Nucleus accumbens (tissue), 56 donors: ENCODE data around the gene OSBP2.
"Not testable (repeated sequence)": the region's sequence is repeated elsewhere in the genome, so short reads cannot be mapped to it uniquely, and the experiment has no call there.

ENCODE experiments used
- DNase-seq, 56 donors: peaks; one replicate each; lab custom pipeline; 2025; lab: John Stamatoyannopoulos, UW

Gene OSBP2

GRCh38 chr22:30754521-30754920 is 59.8 kb downstream of the OSBP2 start:
- no peak for DNase-seq

- DNase-seq = peak in 39 of 56 donors; percentile 11 to 77 (median 38)
These were observed 60.5 kb downstream of the OSBP2 start for GRCh38 chr22:30754971-30755758.

DNA sequence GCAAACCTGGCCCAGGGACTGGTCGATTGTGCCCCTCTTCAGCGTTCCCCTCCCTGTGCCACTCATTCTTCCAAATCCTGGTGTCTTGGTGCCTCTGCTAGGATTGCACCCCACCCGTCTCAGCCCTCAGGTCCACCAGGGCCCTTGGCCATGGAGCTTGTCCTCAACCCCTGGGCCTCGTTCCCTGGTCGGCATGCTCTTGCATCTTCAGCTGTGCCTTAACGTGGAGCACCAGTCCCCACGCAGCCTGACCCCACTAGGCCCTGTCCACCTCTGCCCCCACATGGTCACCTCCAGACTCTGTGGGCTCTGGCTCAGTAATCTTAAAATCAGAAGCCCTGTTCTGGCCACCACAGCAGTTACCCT is 61.1 kb downstream of the OSBP2 start:
- DNase-seq = no peak

DNA sequence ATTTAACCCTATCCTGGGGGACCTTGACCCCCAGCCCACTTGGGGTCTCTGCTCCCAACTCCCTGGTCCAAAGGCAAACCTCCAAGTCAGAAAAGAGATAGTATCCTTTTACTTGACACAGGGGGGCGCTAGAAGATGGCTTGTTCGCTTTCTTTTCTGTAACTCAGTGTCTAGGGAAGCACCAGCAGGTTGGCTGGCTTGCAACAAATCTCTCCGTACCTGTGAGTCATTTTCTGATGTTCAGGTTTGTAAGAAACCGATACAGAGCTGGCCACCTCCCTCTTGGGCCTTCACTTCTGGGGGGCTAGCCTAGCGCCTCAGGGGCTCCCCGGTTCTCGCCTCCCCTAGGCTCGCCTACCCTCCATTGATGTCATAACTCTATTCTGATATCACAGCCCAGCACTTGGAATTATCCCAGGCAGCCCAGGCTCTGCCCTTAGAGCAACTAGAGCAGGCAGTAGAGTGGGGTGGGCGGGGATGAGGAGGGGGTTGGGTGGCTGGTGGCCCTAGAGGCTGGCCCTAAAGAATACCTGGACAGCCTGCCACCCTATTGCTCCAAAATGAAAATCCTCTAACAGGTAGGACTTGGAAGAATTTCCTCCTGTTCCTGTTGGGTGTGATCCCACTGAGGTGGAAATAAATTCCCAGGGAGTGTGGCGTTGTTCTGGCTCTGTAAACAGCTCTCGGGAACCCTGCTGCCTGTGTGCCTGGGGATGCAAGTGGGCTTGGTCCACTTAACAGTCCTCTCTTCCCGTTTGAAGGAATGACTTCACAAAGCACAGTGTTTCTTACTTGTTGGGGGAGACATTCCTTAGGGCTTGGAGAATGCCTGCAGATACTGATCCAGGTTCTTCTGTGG is 69.4 kb downstream of the OSBP2 start:
- DNase-seq = peak in 29 of 56 donors; percentile 3 to 53 (median 18)

DNA sequence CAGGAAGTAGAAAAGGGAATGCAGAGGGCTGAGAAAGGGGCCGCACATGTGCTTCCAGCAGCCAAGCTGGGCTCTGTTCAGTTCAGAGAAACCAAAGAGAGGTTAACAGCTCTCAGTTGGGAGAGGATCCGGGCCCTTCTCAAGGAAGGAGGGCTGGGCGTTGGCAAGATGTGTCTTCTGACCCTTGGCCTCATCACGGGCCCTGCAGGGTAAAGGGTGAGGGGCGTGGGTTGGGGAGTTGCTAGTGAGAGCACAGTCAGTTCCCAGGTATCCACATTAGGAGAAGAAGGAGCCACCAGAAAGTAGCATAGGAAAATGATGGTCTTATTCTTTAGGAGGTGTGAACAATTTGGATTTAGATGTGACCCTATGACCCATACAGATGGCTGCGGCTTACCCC is 73.0 kb downstream of the OSBP2 start:
- no peak for DNase-seq

GRCh38 chr22:30770716-30771115 is 76.0 kb downstream of the OSBP2 start:
- DNase-seq = no peak

- DNase-seq = no peak
These were observed 79.2 kb downstream of the OSBP2 start for GRCh38 chr22:30773919-30774318.

GRCh38 chr22:30774566-30774965 is 79.9 kb downstream of the OSBP2 start:
- DNase-seq = no peak

DNA sequence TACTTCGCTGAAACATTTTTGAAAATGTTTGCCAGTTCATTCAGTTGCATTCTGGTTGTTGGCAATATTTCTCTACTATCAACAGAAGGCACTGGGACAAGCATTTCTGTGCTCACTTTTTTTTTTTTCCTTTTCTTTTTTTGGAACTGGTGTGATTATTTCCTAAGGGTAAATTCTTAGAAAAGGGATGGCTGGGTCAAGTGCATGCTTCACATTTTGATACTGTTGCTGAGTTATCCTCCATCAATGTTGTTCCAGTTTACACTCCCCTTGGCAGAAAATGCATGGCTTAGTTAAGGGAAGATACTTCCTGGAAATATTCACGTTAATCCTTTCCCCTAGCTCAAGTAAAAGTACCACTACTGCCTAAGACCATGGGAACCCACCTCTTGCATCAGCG is 81.8 kb downstream of the OSBP2 start:
- no peak for DNase-seq

- DNase-seq = not testable (repeated sequence)
These were observed 82.5 kb downstream of the OSBP2 start for GRCh38 chr22:30777146-30777545.

- peak in 2 of 56 donors; percentile 2 to 5 for DNase-seq
These were observed 82.9 kb downstream of the OSBP2 start for GRCh38 chr22:30777587-30777986.

GRCh38 chr22:30778261-30778660 is 83.6 kb downstream of the OSBP2 start:
- no peak for DNase-seq

- no peak for DNase-seq
These were observed 85.4 kb downstream of the OSBP2 start for GRCh38 chr22:30780026-30780425.

GRCh38 chr22:30781271-30781875 is 86.7 kb downstream of the OSBP2 start:
- DNase-seq = no peak

DNA sequence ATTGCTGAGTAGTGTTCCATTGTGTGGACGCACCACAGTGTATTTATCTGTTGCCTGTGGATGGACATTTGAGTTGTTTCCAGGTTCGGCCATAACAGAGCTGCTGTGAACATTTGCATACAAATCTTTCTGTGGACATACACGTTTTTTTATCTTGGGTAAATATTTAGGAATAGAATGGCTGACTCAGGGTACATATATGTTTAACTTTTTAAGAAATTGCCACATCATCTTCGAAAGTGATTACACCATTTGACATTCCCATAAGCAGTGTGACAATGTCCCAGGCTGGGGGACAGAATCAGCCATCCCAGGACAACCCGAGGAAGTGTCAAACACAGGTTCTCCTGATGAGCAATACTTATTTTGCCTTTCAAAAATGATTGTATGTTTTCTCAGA is 87.9 kb downstream of the OSBP2 start:
- DNase-seq = no peak

DNA sequence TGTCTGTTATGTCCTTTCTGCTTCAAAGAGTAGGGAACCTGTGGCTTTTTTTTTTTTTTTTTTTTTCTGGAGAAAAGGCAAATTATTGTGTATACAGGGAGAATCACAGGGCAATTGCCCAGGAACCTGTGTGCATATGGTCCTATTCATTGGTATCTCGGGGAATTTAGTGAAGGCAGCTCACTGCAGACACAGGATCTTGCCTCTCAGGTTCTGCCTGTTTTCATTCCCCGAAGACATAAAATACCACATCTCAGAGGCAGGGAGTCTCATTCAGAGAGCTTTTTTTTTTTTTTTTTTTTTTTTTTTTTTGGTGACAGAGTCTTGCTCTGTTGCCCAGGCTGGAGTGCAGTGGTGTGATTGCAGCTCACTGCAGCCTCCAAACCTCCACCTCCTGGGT is 88.3 kb downstream of the OSBP2 start:
- DNase-seq = no peak

- no peak for DNase-seq
These were observed 90.9 kb downstream of the OSBP2 start for GRCh38 chr22:30785527-30785926.

DNA sequence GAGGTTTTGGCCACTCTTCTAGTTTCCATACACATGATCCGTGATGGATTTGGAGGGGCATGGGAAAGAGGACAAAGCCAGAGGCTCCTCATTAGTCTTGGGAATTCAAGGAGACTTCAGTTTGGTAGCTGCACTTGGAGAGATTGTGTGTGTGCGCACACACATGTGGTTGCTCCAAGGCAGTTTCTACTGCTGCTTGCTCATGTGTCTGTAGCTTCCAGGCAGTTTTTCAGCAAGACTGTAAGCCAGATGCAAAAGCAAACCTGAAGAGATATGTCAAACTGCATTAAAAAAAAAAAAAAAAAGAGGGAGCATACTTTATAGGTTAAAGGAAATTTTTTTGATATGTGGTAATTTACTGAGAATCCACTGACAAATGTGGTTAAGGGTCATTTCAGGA is 95.7 kb downstream of the OSBP2 start:
- no peak for DNase-seq

- DNase-seq = no peak
These were observed 97.8 kb downstream of the OSBP2 start for GRCh38 chr22:30792456-30792855.

DNA sequence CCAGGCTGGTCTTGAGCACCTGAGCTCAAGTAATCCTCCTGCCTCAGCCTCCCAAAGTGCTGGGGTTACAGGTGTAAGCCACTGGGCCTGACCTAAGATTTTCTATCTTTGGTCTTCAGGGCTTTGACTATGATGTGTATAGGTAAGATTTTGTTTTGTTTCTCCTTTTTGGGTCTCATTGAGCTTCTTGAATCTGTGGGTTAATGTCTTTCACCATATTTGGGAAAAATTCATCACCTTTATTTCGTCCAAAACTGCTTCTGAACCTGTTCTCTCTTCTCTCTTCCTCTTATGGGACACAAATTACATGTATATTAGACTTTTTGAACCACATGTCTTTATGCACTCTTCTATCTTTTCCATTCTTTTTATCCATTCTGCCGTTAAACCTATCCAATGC is 100.4 kb downstream of the OSBP2 start:
- no peak for DNase-seq

- DNase-seq = no peak
These were observed 107.0 kb downstream of the OSBP2 start for GRCh38 chr22:30801695-30802094.
